HepG2 (cell line): ENCODE data around the gene ATIC. TPM values are rescaled to one million over a fixed set of nuclear protein-coding genes. Genes with fewer than 3 reads are reported as not detected.
A peak's percentile ranks its signal among the peaks of the same experiment; 100 is the strongest.

ENCODE experiments used
- ARNTL ChIP-seq: sonication (generic); formaldehyde crosslinking; IDR thresholded peaks from 2 replicates; pipeline ENCODE4 v1.4.0; 2020; ENCODE audit warnings: mild to moderate bottlenecking, missing genetic modification reagents
- HINFP ChIP-seq: sonication (generic); formaldehyde crosslinking; IDR thresholded peaks from 2 replicates; pipeline ENCODE4 v1.4.0; 2020; ENCODE audit warnings: low read depth, mild to moderate bottlenecking, missing genetic modification reagents
- HOXA5 ChIP-seq: sonication (generic); formaldehyde crosslinking; IDR thresholded peaks from 2 replicates; pipeline ENCODE4 v1.4.0; 2020; ENCODE audit warnings: missing genetic modification reagents
- JUNB ChIP-seq: sonication (generic); formaldehyde crosslinking; IDR thresholded peaks from 2 replicates; pipeline ENCODE4 v1.8.0; 2022; ENCODE audit warnings: missing genetic modification reagents, mild to moderate bottlenecking, borderline replicate concordance
- NFIC ChIP-seq: IDR thresholded peaks from 2 replicates; pipeline ENCODE4 v1.6.1; 2012; ENCODE audit warnings: mild to moderate bottlenecking, low read length, inconsistent platforms
- POLR2AphosphoS5 ChIP-seq: IDR thresholded peaks from 2 replicates; pipeline ENCODE4 v1.6.1; 2012; ENCODE audit warnings: low read depth, low read length
- RBM22 ChIP-seq: fragments of 200-400 bp; formaldehyde crosslinking; optimal IDR thresholded peaks from 2 replicates; pipeline ENCODE3; 2017; ENCODE audit warnings: mild to moderate bottlenecking, low read length, moderate library complexity
- SKI ChIP-seq: fragments of 450-650 bp; IDR thresholded peaks from one replicate; pipeline ENCODE4 v1.6.1; 2018; ENCODE audit warnings: mild to moderate bottlenecking; ENCODE audit not compliant: partially characterized antibody
- ZFP82 ChIP-seq: sonication (generic); formaldehyde crosslinking; IDR thresholded peaks from 2 replicates; pipeline ENCODE4 v1.5.1; 2020; ENCODE audit warnings: mild to moderate bottlenecking, missing genetic modification reagents, borderline replicate concordance
- ZNF564 ChIP-seq: sonication (generic); formaldehyde crosslinking; IDR thresholded peaks from 2 replicates; pipeline ENCODE4 v1.8.1; 2023; ENCODE audit warnings: mild to moderate bottlenecking, missing genetic modification reagents
- polyA plus RNA-seq, 8 experiments: library from polyadenylated mRNA; depleted of rRNA in 3 of 8; stranded (reverse) in 7 of 8; unstranded in 1 of 8; fragments of >200 nt; fragmentation: Illumina TruSeq in 4 of 8; extraction: Trizol in 4 of 8; gene quantifications; 2 replicates each; pipeline versions ENCODE4 v1.2.1 to v1.2.3, GENCODE V29; 2011 to 2016; ENCODE audit warnings: low read depth in 4 of 8, missing spikeins in 1 of 8, mixed read lengths in 1 of 8; ENCODE audit not compliant: insufficient read depth in 1 of 8
- total RNA-seq, 5 experiments: library from RNA; depleted of rRNA; stranded (reverse); fragments of >200 nt; fragmentation: Illumina TruSeq; extraction: Trizol; gene quantifications; 2 replicates each; pipeline ENCODE4 v1.2.3, GENCODE V29; 2016; ENCODE audit warnings: low read depth in 1 of 5
- TF ChIP-seq, protein P1 (sequence below): sonication (generic); formaldehyde crosslinking; IDR thresholded peaks from 2 replicates; pipeline ENCODE4 v1.4.0; 2020; ENCODE audit warnings: missing genetic modification reagents
- TF ChIP-seq, protein P2 (sequence below): sonication (generic); formaldehyde crosslinking; IDR thresholded peaks from 2 replicates; pipeline ENCODE4 v1.4.0; 2020; ENCODE audit warnings: missing genetic modification reagents
- TF ChIP-seq, protein P3 (sequence below): sonication (generic); formaldehyde crosslinking; IDR thresholded peaks from 2 replicates; pipeline ENCODE4 v1.5.0; 2020; ENCODE audit warnings: mild to moderate bottlenecking, missing genetic modification reagents, borderline replicate concordance
- TF ChIP-seq, protein P4 (sequence below): sonication (generic); formaldehyde crosslinking; IDR thresholded peaks from 2 replicates; pipeline ENCODE4 v1.5.0; 2020; ENCODE audit warnings: missing genetic modification reagents

The ATIC gene
- total and polyA plus RNA-seq, 2 of the 13 experiments (the other 11 are each of a cell fraction or from before 2014, with no cell fraction given), result 89.8 to 146 TPM

DNA sequence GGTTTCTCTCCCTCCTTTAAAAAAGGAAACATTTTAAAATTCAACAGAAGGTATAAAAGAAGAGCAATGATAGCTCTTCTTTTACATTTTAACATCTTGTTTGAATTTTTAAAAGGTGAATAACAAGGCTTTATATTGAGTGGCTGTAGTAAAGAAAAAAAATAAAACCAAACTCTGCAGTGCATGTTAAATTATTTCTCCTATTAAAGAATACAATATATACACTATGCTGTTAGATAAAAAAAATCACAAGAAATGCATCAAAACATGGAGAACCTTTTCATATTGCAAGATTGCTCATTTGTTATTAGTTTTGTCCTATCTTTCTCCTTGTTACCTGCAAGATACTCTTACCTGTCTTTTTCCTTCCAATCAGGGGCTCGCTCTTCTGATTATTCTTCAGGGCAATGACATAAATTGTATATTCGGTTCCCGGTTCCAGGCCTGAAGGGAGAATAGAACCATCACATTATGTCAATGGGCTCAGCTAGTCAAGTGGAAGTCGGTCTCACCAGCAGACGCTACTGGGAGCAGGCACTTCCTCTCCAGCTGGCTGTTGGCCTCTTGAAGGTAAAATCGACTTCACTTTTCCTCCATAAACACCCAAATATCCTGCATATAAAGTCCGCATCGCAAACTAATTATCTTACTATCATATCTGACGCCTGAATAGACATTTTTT is 61.2 kb downstream of the ATIC start (continued):
- TF ChIP-seq, protein P1, sequence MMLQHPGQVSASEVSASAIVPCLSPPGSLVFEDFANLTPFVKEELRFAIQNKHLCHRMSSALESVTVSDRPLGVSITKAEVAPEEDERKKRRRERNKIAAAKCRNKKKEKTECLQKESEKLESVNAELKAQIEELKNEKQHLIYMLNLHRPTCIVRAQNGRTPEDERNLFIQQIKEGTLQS, result no peak
- TF ChIP-seq HOXA5 (CRISPR knock-in tag) (no peak), ARNTL (CRISPR knock-in tag) (no peak), HINFP (CRISPR knock-in tag) (no peak), SKI (no peak), RBM22 (peak; percentile 99), ZNF564 (CRISPR knock-in tag) (no peak), ZFP82 (CRISPR knock-in tag) (no peak), POLR2AphosphoS5 (peak; percentile 32; the same call in 1 of the 2 replicates), JUNB (CRISPR knock-in tag) (no peak), NFIC (no peak)
- TF ChIP-seq, protein P2, sequence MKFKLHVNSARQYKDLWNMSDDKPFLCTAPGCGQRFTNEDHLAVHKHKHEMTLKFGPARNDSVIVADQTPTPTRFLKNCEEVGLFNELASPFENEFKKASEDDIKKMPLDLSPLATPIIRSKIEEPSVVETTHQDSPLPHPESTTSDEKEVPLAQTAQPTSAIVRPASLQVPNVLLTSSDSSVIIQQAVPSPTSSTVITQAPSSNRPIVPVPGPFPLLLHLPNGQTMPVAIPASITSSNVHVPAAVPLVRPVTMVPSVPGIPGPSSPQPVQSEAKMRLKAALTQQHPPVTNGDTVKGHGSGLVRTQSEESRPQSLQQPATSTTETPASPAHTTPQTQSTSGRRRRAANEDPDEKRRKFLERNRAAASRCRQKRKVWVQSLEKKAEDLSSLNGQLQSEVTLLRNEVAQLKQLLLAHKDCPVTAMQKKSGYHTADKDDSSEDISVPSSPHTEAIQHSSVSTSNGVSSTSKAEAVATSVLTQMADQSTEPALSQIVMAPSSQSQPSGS (CRISPR knock-in tag), result no peak
- TF ChIP-seq, protein P3, sequence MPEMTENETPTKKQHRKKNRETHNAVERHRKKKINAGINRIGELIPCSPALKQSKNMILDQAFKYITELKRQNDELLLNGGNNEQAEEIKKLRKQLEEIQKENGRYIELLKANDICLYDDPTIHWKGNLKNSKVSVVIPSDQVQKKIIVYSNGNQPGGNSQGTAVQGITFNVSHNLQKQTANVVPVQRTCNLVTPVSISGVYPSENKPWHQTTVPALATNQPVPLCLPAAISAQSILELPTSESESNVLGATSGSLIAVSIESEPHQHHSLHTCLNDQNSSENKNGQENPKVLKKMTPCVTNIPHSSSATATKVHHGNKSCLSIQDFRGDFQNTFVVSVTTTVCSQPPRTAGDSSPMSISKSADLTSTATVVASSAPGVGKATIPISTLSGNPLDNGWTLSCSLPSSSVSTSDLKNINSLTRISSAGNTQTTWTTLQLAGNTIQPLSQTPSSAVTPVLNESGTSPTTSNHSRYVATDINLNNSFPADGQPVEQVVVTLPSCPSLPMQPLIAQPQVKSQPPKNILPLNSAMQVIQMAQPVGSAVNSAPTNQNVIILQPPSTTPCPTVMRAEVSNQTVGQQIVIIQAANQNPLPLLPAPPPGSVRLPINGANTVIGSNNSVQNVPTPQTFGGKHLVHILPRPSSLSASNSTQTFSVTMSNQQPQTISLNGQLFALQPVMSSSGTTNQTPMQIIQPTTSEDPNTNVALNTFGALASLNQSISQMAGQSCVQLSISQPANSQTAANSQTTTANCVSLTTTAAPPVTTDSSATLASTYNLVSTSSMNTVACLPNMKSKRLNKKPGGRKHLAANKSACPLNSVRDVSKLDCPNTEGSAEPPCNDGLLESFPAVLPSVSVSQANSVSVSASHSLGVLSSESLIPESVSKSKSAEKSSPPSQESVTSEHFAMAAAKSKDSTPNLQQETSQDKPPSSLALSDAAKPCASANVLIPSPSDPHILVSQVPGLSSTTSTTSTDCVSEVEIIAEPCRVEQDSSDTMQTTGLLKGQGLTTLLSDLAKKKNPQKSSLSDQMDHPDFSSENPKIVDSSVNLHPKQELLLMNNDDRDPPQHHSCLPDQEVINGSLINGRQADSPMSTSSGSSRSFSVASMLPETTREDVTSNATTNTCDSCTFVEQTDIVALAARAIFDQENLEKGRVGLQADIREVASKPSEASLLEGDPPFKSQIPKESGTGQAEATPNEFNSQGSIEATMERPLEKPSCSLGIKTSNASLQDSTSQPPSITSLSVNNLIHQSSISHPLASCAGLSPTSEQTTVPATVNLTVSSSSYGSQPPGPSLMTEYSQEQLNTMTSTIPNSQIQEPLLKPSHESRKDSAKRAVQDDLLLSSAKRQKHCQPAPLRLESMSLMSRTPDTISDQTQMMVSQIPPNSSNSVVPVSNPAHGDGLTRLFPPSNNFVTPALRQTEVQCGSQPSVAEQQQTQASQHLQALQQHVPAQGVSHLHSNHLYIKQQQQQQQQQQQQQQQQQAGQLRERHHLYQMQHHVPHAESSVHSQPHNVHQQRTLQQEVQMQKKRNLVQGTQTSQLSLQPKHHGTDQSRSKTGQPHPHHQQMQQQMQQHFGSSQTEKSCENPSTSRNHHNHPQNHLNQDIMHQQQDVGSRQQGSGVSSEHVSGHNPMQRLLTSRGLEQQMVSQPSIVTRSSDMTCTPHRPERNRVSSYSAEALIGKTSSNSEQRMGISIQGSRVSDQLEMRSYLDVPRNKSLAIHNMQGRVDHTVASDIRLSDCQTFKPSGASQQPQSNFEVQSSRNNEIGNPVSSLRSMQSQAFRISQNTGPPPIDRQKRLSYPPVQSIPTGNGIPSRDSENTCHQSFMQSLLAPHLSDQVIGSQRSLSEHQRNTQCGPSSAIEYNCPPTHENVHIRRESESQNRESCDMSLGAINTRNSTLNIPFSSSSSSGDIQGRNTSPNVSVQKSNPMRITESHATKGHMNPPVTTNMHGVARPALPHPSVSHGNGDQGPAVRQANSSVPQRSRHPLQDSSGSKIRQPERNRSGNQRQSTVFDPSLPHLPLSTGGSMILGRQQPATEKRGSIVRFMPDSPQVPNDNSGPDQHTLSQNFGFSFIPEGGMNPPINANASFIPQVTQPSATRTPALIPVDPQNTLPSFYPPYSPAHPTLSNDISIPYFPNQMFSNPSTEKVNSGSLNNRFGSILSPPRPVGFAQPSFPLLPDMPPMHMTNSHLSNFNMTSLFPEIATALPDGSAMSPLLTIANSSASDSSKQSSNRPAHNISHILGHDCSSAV (CRISPR knock-in tag), result no peak
- TF ChIP-seq, protein P4, sequence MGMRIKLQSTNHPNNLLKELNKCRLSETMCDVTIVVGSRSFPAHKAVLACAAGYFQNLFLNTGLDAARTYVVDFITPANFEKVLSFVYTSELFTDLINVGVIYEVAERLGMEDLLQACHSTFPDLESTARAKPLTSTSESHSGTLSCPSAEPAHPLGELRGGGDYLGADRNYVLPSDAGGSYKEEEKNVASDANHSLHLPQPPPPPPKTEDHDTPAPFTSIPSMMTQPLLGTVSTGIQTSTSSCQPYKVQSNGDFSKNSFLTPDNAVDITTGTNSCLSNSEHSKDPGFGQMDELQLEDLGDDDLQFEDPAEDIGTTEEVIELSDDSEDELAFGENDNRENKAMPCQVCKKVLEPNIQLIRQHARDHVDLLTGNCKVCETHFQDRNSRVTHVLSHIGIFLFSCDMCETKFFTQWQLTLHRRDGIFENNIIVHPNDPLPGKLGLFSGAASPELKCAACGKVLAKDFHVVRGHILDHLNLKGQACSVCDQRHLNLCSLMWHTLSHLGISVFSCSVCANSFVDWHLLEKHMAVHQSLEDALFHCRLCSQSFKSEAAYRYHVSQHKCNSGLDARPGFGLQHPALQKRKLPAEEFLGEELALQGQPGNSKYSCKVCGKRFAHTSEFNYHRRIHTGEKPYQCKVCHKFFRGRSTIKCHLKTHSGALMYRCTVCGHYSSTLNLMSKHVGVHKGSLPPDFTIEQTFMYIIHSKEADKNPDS (CRISPR knock-in tag), result no peak
